PFSK-1 (cell line): ENCODE data around the gene RHOF.

Experiments used
- FOXP2 ChIP-seq: optimal IDR thresholded peaks from 2 replicates; pipeline ENCODE3; 2011; ENCODE audit warnings: borderline replicate concordance, control low read depth, inconsistent platforms; ENCODE audit not compliant: insufficient read depth; ENCODE audit errors: extremely low read length, extremely low read depth
- POLR2AphosphoS5 ChIP-seq: IDR thresholded peaks from 2 replicates; pipeline ENCODE4 v1.6.1; 2012; ENCODE audit warnings: low read depth, mild to moderate bottlenecking, control low read depth, low read length, moderate library complexity
- SIN3A ChIP-seq: IDR thresholded peaks from 2 replicates; pipeline ENCODE4 v1.6.1; 2012; ENCODE audit warnings: mild to moderate bottlenecking, low read length, moderate library complexity, borderline replicate concordance; ENCODE audit not compliant: insufficient read depth
- TAF1 ChIP-seq: IDR thresholded peaks from 2 replicates; pipeline ENCODE4 v1.6.1; 2012; ENCODE audit warnings: low read length, control low read depth, borderline replicate concordance; ENCODE audit not compliant: insufficient read depth
- TF ChIP-seq, protein P1 (sequence below), 2 experiments: IDR thresholded peaks; 2 replicates each; pipeline versions ENCODE4 v1.6.1 to v1.8.0; 2011 to 2012; ENCODE audit warnings: low read depth in 2 of 2, low read length in 2 of 2, control low read depth in 1 of 2, inconsistent platforms in 1 of 2, mild to moderate bottlenecking in 1 of 2, moderate library complexity in 1 of 2; ENCODE audit not compliant: insufficient read depth in 1 of 2

RHOF gene

GRCh38 chr12:121802485-121802842 lies 9.0 kb upstream of the RHOF start:
- TF ChIP-seq SIN3A (no peak), FOXP2 (no peak), POLR2AphosphoS5 (no peak), TAF1 (no peak)
- TF ChIP-seq, protein P1, sequence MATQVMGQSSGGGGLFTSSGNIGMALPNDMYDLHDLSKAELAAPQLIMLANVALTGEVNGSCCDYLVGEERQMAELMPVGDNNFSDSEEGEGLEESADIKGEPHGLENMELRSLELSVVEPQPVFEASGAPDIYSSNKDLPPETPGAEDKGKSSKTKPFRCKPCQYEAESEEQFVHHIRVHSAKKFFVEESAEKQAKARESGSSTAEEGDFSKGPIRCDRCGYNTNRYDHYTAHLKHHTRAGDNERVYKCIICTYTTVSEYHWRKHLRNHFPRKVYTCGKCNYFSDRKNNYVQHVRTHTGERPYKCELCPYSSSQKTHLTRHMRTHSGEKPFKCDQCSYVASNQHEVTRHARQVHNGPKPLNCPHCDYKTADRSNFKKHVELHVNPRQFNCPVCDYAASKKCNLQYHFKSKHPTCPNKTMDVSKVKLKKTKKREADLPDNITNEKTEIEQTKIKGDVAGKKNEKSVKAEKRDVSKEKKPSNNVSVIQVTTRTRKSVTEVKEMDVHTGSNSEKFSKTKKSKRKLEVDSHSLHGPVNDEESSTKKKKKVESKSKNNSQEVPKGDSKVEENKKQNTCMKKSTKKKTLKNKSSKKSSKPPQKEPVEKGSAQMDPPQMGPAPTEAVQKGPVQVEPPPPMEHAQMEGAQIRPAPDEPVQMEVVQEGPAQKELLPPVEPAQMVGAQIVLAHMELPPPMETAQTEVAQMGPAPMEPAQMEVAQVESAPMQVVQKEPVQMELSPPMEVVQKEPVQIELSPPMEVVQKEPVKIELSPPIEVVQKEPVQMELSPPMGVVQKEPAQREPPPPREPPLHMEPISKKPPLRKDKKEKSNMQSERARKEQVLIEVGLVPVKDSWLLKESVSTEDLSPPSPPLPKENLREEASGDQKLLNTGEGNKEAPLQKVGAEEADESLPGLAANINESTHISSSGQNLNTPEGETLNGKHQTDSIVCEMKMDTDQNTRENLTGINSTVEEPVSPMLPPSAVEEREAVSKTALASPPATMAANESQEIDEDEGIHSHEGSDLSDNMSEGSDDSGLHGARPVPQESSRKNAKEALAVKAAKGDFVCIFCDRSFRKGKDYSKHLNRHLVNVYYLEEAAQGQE (IDR thresholded peaks at IDR 0.05; ENCODE audit: insufficient read depth in 1 of 2, low read depth in 2 of 2, low read length in 2 of 2) = no peak

DNA sequence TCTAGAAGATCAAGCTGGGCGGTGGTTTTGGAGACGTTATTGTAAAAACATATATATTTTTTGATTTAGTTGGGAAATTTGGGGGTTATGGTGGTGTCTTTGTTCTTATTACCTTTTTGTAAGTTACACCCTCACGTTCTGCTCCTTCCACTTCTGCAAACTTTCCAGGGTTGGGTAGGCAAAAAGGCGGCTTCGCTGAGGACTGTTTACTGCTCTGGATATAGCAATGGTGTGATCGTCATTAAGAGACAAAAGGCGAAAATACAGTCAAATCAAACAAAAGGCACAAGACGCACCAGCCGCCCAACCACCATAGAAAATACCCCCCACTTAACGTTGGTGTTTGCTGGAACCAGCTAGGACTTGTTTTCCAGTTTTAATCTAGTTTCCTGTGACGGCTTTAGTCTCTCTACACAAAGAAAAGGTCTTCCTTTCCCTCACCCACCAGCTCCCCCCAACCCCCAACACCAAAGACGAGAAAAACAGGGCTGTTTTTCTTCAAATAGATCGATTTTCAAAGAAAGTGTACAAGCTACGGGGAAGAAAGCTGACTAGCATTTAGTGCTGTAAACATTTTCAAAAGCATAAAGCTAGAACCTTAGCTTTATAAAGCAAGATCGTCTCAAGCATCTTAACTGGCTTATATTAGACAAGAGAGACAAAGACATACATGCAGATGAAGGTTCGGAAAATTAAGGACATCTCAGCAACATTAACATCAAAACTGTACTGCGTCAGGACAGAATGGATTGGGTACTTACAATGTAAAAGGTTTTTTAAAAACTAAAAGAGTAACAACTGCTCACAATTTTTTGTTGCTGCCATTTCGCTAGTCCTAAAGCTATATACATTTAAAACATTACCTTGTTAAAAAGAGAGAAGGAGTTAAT lies 8.4 kb upstream of the RHOF start:
- no peak for TF ChIP-seq SIN3A
- TF ChIP-seq POLR2AphosphoS5 = peak; percentile 5; the same call in 1 of the 2 replicates
- peak; percentile 57; the same call in 1 of the 2 replicates for TF ChIP-seq TAF1
- TF ChIP-seq, protein P1 (IDR thresholded peaks at IDR 0.05; ENCODE audit: insufficient read depth in 1 of 2, low read depth in 2 of 2, low read length in 2 of 2) = no peak

DNA sequence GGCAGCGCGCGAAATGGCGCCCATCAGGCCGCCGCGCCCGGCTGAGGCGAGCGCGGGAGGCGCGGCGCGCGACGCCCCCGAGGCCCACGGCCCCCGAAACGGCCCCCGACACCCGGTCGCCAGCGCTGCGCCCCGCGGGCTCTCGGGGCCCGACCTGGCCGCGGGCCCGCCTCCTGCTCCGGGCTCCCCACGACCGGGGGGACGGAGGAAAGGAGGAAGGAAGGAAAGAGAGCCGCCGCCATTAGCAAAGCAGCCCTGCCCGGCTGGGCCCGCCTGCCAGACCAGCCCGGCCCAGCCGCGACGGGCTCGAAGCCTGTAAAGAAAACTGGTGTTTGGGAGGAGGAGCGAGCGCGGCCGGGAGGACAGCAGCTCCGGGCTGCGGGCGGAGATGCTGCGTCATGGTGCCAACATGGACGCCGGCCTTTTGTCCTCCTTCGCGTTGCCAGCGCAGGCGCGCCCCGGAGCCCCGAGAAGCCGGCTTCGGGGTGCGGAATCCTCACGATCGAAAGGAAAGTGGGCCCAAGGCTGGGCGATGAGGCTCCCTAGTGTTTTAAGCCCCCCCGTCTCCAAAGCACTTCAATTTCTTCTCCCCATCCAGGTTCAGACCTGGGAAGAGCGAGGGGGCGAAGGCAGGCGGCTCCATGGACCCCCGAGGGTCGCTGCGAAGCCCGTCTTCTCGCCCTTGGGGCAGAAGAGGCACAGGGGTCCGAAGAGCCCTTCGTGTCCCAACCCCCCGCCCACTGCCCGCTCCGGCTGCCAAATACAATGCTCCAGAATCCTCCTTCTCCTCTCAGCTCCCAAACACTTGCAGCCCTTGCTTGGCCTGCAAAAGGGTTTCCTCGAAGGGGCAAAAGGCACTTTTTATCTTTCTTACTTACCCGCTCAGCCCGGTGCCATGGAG lies 7.5 kb upstream of the RHOF start:
- TF ChIP-seq TAF1 (no peak), POLR2AphosphoS5 (peak; percentile 12)

DNA sequence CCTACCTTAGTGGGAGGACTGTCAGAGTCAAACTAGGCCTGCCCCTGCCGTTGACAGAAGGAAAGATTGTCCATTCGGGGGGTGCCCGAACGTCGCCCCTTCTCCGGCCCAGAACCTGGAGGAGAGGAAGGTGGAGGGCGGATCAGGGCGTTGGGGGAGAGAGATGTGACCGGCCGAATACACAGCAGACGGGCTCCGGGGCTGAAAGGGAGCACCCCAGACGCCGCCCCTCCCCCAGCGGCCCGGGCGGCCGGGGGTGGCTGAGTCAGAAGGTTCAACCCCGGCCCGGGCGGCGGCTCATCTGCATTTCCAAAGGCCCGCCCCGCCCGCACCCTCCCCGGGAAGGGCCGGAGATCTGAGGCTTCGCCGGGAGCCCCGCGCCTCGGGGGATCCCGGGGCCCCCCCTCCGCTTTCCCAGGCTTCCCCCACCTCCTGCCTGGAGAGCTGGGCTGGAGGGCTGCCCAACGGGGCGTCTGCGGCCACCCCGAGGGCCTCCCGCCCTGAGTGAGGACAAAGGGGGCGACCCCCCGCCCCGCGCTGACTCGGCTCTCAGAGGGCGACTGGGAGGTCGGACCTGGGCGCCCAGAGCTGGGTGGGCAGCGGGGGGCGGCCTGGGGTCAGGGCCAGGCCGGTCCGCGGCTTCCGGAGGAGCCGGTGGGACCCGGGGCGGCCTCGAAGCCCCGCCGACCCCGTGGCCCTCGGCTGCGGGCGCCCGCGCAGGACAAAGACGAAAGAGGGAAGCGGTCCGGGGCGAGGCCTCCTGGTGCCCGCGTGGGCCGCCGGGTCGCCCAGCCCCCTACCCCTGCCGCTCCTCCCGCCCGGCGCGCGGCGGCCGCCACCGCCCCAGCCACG lies 6.6 kb upstream of the RHOF start:
- peak; percentile 61; the same call in 1 of the 2 replicates for TF ChIP-seq POLR2AphosphoS5
- 0 out of 2 replicates have a peak, but pooled peaks have one; percentile 40 for TF ChIP-seq TAF1
- TF ChIP-seq, protein P1 (IDR thresholded peaks at IDR 0.05; ENCODE audit: insufficient read depth in 1 of 2, low read depth in 2 of 2, low read length in 2 of 2) = no peak
- no peak for TF ChIP-seq FOXP2
- no peak for TF ChIP-seq SIN3A
